HG02938 (cell line): ENCODE measurements around the gene NPTXR.

Experiments used
- ATAC-seq: cut with Tn5 transposase; IDR thresholded peaks from one replicate; pipeline ENCODE4 v1.9.1; 2021; ENCODE audit warnings: mild to moderate bottlenecking, moderate library complexity; ENCODE audit not compliant: unreplicated experiment

NPTXR gene

GRCh38 chr22:38843657-38844314 lies at the start of gene NPTXR:
Gene NPTXR, minus strand, starts transcription at chr22:38844028.
- no peak for ATAC-seq

DNA sequence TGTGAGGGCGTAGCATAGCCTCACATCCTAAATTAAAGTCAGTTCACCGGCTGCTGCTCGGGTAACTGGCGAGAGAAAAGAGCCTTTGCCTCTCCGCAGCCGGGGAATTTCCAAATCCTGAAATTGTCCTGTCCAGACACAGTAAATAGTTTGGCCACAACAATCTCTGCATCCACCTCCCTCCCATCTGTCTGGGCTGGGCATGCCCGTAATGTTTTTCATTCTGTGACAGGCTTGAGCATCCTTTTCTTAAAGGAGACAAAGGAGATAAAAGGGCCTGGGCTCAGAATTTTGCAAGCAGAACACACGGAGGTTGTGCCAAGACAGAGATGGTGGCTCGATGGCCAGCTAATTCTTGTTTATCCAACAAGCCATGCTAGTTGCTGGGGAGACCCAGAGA lies 47.4 kb upstream of the NPTXR start:
- ATAC-seq: no peak

DNA sequence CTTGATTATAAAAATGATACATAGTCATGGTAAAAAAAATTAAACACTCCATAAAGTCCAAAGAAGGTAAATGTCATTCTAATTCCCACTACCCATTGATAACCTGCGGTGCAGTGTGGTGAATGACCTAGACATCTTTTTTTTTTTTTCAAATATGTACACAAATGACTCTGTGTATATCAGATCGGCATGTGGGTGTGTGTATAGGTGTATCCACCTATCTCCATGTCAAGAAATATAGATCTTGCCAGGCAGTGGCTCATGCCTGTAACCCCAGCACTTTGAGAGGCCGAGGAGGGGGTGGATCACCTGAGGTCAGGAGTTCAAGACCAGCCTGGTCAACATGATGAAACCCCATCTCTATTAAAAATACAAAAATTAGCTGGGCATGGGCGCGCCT lies 46.5 kb upstream of the NPTXR start:
- ATAC-seq: no peak

- ATAC-seq: no peak
Measured at GRCh38 chr22:38886333-38886732, 42.5 kb upstream of the NPTXR start.

DNA sequence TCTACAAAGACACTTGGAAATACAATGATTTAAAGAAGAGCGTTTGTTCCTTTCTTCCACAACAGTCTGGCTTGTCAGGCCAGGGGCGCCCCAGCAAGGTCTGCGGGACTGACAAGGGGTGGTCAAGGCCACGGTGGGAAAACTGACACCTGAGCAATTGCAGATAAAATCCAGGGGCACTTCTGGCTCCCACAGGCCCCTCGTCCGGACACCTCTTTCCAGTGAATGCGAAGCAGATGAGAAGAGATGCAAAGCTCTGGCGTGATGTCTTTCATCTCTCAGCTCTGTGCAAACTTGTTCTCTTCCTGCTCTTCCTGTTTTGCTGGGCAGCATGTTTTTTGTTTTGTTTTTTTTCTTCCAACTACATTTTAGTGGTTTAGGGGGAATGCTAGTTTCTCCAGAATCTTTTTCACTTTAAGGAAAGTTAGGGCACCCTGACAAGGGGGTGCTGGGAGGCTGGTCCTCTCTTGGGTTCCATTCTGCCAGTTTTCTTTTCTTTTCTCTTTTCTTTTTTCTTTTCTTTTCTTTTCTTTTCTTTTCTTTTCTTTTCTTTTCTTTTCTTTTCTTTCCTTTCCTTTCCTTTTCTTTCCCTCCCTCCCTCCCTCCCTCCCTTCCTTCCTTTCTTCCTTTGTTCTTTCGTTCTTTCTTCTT lies 39.3 kb upstream of the NPTXR start:
- ATAC-seq: no peak

DNA sequence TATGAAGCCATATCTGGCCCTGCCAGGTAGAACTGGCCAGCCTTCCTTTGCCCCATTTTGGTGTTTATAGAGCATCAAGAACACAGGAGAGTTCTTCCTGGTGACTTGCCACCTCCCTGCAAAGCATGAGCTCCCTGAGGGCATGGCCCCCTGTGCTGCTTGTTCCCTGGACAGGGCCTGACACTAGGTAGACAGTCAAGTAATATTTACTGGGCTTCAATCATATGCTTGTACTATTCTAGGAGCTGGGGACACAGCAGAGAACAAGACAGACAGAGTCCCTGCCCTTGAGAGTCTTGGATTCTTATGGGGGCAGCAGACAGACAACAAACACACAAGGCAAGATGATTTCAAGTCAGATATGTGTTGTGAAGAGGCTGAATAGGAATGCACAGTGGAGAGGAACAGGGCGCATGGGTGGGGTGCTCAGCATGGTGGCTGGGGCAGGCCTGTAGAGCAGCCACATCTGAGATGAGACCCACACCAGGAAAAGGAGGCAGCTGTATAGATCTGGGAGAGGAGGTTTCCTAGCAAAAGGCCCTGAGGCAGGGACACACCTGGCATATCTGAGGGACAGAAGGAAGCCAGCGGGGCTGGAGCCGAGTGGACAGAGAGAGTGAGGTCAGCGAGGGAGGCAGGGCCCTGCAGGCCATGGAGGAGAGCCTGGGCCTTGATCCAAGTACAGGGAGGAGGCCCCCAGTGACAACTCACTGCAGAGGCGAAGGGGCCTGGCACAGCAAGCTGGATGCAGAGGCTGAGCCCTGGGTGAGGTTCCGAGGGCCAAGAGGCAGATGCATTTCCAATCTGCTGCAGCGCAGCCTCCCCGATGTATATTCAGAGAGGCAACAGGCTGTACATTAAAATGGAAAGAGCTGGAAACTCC lies 38.4 kb upstream of the NPTXR start:
- no peak for ATAC-seq

GRCh38 chr22:38881464-38881871 lies 37.6 kb upstream of the NPTXR start:
- no peak for ATAC-seq

- no peak for ATAC-seq
Measured at GRCh38 chr22:38879961-38880360, 36.1 kb upstream of the NPTXR start.

GRCh38 chr22:38879108-38879729 lies 35.4 kb upstream of the NPTXR start:
- no peak for ATAC-seq

DNA sequence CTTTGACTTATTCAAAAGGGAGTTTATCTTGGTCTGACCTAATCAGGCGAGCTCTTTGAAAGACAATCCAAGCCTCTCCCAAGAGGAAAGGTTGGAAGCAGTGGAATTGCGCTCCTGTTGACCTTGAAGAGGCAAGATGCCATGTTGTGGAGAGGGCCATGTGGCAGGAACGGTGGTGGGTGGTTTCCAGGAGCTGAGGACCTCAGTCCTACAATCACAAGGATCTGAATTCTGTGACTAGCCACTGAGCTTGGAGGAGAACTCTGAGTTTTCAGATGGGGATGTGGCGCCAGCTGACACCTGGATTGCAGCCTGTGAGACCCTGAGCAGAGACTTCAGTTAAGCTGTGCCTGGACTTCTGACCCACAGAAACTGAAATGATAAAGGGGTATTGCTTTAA lies 34.2 kb upstream of the NPTXR start:
- no peak for ATAC-seq

DNA sequence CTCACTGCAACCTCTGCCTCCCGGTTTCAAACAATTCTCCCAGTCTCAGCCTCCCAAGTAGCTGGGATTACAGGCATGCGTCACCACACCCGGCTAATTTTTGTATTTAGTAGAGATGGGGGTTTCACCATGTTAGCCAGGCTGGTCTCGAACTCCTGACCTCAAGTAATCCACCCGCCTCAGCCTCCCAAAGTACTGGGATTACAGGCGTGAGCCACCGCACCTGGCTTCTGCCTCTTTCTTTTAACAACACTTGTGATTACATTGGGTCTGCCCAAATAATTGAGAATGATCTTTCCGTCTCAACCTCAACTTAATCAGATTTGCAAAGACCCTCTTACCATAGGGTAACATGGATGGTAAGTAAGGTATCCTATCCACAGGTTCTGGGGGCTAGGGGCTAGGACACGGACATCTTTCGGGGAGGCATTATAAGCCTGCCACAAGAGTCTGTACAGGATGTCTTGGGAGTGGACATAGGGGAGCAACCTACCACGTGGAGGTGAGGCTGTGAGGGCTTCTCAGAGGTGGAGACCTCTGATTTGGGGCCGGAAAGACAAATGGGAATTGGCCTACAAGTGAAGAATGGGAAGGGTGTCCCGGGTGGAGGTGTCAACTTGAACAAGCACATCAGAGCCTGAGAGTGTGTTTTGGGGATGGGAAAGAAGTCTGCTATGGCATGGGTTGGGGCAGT lies 30.8 kb upstream of the NPTXR start:
- no peak for ATAC-seq

DNA sequence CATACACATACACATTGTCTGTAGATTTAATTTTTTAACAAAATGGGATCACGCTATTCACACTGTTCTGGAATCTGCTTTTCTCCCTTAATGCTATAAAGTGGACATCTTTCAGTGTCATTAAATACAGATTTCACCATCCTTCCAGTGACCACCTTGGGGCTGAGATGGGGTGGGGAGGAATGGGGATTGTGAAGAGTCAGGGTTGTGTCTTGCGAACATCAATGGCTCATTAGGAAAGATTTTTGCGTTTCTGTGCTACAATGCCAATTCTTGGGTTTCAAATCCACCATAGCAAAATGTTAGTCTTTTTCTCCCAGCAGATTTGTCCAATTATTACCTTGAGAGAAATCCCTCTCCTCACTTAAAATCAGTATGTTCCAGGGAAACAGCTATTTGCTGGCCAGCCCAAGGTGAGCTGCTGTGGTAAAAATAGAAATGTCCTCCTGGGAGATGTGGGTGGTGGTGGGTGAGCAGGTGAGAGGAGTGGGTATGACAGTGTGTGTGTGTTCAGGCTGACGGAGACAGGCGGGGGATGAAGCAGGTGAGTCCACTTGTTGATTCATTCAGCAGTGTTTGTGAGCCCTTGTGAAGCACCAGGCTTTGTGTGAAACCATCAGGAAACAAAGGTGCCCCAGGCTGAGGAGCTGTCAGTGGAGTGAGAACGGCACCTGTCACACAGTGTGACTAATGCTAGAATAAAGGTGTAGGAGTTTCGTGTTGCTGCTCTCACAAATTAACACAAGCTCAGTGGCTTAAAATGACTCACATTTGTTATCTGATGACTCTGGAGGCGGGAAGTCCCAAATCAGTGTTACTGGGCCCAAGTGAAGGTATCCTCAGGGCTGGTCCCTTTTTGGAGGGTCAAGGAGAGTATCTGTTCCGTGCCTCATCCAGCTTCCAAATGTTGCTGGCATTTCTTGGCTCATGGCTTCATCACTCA lies 29.9 kb upstream of the NPTXR start:
- ATAC-seq: no peak

GRCh38 chr22:38872831-38873248 lies 29.0 kb upstream of the NPTXR start:
- no peak for ATAC-seq

GRCh38 chr22:38872172-38872830 lies 28.5 kb upstream of the NPTXR start, which contains the start of gene CBX6:
Gene CBX6, minus strand, starts transcription at chr22:38872216. Its CDS starts 26 bp downstream, at chr22:38872190.
- ATAC-seq: peak; percentile 56

- no peak for ATAC-seq
Measured at GRCh38 chr22:38871360-38872171, 27.7 kb upstream of the NPTXR start.

- no peak for ATAC-seq
Measured at GRCh38 chr22:38870791-38871359, 27.0 kb upstream of the NPTXR start.

GRCh38 chr22:38870312-38870741 lies 26.5 kb upstream of the NPTXR start:
- no peak for ATAC-seq

- no peak for ATAC-seq
Measured at GRCh38 chr22:38869663-38870062, 25.8 kb upstream of the NPTXR start.
